ENCODE results near the gene AQP2. TPM values are rescaled to one million over a fixed set of nuclear protein-coding genes. Genes with fewer than 3 reads are reported as not detected.

Gene AQP2
- polyA plus RNA-seq, 10 donors: 0.05 to 0.11 TPM; not detected in 8

DNA sequence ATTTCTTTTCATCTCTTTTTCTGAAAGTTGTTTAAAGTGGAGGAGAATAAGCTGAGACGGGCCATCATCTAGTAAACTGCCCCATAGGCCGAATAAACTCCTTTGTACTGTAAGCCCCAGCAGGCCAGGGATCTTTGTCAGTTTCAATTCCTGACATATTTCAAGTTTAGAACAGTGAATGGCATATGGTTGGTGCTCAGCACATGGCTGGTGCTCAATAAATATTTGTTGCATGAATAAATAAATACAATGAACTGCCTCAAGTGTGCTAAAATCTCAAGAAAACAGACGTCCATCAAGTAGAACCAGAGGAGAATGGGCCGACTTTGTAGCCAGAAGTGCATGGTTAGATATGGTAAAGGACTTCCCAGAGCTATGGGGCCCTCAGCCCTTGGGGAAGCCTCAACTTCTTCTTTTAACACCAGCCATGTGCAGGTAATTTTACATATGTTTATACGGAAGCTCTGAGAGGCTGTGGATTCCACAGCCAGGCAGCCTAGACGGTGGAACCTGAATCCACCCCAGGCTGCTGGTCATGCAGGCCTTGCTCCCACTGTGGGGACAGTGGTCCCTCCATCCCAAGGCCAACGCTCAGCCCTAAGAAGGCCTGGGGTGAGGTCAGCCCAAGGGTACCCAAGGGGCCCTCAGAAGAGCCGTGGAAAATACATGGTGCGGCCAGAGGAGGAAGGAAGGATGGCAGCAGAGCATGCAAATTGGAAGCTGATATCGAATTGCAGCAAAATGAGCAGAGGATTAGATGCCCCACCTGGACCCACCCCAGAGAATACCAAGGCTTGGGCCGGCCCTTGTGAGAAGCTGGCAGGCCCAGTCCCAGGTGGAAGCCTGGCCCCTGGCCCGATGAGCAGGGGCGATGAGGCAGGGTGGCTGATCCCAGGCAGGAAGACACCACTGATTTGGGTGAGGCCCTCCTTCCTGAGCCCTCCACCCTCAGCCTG, 8.7 kb upstream of the AQP2 start:
- DNase-seq: no peak

DNA sequence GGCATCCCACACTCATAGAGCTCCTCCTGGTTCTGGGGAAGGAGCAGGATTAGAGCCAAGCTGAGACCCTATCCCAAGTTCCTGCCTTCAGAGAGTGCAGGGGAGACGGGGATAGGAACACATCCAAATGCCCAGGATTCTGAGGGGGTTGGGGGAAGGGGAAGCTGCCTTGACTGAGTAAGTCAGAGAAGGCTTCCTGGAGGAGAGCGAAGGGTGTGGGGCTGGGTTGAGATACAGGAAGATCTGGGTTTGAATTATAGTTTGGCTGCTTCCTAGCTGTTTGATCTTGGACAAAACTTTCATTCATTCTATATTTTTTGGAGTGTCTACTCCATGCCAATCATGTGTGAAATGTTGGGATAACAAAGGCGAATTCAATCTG, 8.0 kb upstream of the AQP2 start:
- no peak for DNase-seq

DNA sequence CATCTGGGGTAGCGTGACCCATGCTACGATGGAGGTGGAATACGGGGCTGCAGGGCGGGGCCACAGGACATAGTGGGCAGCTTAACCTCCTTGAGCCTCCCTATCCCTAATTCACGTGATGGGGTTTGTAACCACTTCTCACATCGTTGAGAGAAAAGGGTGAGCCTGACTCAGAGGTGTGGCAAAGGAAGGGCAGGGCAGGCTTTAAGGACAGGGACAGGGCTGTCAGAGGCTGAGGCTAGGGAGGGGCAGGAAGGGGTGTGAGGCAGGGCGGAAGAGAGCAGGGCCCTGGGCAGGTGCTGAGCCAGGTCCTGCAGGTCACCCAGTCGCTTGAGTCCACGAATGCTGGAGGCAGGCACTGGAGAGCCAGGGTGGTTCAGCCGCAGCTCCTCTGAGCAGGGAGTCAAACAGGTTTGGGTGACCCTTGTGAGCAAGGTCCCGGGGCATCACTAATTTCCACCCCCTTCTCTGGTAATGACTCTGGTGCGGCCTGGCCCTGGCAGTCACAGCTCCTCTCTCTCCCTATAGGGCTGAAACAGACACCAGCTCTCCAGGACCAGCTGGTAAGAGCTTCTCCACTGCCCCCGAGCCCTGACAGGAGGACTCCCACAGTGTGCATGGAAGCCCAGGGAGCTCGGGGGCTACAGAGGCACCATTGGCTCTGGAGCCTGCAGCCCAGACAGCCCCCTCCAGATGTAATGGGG, 7.5 kb upstream of the AQP2 start:
- DNase-seq: no peak

DNA sequence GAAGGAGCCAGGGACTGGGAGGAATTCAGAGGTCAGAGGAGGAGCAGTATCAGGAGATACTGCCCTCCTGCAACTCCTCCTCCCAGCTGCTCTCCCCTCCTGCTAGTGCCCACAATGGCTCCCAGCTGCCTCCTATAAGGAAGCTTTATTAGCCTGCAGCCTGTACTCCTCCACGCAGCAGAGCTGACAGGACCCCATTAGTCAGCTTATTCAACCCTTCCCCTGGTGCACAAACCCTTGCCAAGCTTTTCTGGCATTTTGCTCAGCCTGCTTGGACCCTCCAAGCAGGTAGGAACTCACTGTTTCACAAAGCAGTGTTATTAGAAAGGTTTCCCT, 6.9 kb upstream of the AQP2 start:
- no peak for DNase-seq

DNA sequence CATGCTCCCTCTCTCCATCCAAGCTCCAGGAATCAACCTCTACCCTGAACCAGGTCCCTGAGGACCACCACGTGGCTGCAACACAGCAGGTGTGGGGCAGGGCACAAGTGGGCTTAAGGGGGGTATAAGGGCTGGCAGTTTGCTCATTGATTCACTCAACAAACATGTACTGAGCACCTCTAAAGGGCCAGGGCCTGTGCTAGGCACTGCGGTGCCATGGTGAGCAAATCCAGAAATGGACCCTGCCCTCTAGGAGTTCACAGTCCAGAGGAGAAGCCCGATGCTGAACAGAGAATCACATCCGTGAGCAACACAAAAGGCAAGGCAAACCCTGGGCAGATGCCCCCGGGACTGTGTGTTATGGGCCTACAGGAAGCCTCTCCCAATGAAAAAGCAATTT, 6.5 kb upstream of the AQP2 start:
- DNase-seq: no peak

DNA sequence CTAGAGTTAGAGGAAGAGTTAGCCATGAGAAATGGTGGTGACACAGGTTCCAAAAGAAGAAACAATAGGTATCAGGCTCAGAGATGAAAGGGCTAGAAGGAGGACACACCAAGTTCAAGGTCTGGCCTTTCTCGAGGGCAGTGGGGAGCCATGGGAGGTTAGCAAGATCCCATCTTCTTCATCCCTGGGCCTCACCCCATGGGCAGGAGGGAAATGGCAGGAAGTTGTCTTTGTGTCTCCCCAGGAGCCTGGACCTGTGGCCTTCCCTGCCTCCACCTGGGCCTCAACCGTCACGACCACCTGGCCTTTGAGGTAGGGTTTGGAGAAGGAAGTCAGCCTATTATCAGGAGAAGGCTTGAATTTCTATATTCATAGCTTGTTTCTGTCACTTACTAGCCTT, 5.8 kb upstream of the AQP2 start:
- no peak for DNase-seq

DNA sequence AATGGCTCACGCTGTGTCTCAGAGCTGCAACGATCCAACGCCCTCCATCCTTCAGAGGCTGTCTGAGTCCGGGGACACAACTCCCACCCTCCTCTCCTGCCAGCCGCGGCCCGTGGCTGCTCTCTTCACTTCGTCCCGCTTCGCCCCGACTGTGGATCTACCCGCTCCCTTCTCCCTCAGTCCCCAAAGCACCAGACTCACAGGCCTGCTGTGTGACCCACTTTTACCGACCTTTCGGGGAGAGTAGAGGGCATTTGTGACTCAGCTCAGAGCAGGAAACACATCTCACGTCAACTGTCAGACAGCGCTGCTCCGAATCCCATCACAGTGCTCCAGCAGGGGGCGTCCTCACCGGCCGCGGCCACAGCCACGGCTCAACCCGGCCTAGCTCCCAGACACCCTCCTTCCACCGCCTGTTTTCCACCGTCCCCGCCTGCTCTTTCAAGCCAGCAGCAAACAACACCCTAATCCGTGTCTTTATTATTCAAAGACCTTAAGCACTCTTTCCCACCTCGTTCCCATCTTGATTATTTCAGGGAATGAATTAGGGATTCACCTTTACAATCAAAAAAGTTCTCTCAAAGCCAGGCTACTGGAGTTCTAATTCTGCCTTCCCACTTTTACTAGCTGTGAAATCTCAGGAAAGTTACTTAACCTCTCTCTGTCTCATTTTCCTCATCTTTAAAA, 5.0 kb upstream of the AQP2 start:
- peak; percentile 59 to 90 (median 84) for DNase-seq

DNA sequence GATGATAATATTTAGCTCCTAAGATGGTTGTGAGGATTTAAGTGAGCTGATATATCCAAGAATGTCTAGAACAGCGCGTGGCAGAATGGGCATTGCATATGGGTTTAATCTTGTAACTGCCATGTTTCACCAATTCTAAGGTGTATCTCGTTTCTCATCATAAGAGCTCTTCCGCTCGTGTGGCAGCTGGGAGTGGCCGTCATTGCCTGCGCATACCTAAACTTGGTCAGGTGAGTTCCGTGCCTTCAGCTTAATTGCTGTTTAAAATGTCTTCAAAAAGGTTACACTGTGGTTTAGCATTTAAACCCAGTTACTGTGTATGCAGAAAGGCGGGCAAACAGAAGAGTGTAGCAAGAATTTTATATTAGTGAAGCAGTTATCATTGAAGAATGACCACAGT, 4.5 kb upstream of the AQP2 start:
- no peak for DNase-seq

DNA sequence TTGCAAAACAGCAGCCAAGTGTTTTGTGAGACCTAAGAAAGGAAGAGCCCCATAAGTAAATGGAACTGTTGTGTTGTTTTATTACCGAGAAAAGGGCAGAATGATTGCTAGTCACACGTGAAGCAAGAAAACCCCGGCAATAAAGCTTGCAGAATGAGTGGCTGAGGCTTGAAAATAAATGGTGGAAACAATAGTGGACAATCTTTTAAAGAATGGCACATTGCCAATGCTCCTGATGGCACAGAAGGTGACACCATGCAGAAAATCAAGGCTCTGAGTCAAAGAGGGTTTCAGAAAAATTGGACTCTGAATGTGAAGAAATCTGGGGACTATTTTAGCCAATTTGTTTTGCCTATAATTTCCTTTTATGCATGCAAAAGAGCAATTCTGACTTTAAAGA, 4.0 kb upstream of the AQP2 start:
- no peak for DNase-seq

DNA sequence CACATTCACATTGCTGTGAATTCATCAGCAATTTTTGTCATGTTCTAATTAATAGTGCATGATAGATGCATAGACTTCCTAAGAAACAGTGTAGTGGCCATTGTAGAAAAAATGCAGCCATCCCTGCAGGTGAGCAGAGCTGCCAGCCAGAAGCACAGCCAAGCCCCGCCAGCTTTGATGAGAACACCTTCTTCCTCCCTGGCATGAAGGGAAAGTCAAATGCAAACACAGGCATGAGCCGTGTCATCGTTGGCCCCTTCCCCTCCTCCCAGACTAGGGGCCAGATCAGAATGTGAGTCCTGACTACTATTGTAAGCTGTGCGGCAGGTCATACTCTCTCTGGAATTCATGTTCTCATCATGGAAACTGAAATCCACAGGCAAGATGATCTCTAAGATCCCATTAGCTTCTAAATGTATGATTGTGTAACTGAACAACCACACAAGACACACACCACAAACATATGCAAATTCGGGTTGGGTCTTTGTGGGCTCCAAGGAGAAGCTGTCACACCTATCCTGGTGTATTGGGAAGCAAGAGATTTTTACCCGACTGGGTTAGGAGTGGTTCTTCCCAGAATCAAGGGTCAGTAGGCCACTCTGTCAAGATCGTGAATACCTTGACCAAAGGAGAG, 2.8 kb upstream of the AQP2 start:
- DNase-seq: no peak

DNA sequence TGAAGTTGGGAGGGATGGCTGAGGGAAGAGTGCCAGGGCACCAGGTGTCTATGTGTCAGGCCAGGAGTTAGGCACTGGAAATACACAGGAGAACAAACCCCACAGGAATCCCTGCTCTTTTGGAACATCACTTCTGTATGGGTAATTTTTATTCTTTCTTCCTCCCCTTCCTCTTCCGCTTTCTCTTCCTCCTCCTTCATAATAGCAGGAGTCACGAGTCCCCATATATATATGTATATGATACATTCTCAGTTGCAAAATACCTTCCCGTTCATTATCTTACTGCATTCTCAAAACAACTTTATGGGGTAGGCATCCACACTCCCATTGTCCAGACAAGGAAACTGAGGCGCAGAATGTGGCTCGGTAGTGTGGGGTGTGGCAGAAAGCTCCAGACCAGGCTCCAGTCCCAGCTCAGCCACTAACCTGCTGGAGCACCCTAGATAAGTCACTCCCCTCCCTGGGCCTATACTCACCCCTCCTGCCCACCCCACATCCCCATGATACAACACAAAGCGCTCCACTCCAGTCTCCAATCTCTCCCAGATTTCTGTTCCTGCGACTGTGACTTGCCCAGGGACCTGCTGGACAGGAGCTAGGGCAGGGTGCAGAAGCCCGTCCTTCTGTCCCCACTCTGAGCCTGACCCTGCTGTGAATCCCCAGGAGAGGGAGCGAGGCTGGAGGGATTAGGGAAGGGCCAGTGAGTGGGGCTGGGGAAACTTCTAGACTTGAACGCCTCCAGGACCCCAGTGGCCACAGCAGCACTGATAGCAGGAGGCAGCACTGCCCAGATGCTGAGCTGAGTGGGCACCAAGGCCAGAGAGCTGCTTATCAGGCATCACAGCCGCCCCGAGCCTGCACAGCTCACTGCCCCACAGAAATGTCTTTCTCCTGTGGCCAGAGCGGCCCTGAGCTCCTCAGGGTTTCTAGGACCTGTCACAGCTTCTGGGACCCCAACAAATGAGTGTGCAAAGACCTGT, 1.4 kb upstream of the AQP2 start:
- no peak for DNase-seq

DNA sequence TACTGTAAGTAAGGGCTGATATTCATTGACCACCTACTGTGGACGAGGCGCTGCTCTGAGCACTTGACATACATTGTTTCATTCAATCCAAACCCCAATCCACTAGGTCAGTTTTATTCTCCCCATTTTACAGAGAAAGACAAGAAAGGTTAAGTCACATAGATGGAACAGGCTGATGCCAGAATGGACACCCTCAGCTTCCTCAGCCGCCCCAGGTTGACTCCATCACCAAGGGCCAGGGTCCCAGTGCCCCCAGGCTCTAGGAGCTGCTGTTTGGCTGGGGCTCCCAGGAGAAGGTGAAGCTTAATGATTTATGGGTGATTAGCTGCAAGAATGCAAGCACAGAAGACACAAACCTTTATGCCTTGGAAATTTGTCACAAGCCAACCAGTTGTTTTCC, 671 bp upstream of the AQP2 start:
- no peak for DNase-seq

DNA sequence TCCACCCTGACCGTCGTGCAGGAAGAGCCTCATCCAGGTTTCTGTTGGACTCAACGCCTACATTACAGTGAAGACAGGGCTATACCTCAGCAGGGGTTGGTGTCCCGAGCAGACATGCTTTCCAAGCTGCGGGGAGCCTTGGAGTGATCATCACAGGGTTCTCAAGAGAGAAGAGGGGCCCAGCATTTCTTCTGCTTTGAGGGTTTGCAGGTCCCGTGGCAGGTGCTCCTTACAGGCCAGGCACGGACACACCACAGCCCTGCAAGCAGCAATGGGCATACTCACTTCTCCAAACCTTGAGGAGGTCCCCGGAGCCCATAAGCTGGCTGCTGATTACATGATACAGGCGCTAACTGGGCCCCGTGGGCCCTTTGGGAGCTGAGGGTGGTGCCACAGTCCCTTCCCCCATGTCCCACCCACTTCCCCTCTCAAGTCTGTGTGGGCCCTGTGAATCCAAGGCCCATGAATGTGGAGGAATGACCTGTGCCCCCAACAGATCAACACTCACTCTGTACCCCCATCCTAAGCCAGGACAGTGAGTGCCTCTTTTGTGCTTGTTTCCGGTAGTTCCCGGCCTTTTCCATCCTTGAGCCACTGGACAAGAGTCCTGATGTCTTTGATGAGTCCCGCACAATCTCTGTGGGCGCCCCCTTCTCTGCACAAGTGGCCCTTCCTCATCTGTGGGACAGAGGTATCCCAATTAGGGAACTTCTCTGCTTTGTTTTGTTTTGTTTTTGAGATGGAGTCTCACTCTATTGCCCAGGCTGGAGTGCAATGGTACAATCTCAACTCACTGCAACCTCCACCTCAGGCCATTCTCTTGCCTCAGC, 1.1 kb downstream of the AQP2 start:
- no peak for DNase-seq

DNA sequence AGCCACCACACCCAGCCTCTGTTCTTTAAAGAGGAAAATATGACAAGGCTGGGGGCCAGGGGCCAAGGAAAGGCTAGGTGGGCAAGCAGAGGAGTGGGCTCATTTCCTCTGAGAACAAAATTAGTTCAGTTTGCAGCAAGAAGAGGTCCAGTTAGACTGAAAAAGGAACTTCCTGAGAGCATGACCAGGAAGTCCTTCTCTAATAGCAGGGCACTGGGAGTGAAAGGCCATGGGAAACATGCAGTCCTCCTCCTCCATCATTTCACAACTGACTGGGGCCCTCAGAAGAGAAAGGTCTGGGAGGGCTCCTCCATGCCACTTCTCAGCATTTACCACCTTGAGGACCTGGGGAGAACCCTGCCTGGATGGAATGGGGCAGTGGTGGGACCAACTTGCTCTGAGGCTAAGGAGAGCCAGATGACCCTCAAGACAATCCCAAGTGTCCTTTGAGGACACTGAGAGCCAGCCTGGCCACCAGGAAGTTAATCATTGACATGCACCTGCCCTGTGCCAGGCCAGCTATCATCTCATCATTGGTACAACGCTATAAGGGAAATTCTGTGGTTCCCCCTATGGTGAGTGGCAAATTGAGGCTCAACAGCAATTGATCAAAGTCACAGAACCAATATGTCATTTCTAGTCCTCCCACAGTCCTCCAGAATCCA, 2.0 kb downstream of the AQP2 start:
- DNase-seq: no peak

DNA sequence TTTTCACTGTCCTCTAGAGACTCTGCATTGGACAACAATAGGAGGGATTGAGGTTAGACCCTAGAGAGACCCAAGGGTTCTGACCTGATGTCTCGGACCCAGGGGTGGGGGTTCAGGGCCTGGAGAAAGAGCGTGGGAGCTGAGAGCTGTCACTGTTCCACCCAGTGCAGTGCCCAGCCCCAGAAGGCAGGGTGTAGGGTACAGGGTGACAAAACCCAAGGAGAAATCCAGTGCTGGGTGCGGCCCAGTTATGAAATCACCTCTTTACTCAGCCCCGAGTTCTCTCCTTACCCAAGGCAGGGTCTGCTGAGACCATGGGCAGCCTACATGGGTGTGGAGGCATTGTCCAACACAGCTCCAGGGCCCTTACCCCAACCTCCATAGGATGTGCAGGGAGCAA, 2.6 kb downstream of the AQP2 start:
- DNase-seq: no peak

DNA sequence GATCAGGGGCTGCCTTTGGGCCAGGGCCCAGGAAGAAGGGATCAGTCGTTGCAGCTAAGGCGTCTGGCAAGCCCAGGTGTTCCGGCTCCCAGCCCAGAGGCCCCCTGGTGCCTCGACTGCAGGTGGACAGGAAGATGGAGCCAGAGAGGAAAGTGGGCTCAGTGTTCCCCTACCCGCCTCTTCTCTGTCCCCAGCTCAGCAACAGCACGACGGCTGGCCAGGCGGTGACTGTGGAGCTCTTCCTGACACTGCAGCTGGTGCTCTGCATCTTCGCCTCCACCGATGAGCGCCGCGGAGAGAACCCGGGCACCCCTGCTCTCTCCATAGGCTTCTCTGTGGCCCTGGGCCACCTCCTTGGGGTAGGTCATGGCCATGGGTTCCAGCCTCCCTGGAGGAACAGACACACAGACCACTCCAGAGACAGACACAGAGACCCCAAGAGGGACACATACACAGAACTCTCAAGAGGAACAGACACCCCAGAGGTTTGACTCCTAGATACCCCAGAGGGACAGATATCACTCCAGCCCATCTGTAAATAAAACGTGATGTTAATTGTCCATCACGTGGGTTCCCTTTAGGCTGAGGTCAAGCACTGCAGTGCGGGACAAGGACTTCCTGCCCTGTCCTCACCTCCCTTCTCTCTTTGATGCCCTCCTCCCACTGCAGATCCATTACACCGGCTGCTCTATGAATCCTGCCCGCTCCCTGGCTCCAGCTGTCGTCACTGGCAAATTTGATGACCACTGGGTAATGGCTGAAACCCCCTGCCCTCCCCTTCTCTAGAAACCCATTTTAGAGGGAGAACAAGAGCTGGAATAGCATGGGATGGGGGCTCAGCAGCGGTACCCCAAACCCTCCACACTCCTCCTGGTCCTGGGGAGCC, 3.7 kb downstream of the AQP2 start:
- DNase-seq: no peak

DNA sequence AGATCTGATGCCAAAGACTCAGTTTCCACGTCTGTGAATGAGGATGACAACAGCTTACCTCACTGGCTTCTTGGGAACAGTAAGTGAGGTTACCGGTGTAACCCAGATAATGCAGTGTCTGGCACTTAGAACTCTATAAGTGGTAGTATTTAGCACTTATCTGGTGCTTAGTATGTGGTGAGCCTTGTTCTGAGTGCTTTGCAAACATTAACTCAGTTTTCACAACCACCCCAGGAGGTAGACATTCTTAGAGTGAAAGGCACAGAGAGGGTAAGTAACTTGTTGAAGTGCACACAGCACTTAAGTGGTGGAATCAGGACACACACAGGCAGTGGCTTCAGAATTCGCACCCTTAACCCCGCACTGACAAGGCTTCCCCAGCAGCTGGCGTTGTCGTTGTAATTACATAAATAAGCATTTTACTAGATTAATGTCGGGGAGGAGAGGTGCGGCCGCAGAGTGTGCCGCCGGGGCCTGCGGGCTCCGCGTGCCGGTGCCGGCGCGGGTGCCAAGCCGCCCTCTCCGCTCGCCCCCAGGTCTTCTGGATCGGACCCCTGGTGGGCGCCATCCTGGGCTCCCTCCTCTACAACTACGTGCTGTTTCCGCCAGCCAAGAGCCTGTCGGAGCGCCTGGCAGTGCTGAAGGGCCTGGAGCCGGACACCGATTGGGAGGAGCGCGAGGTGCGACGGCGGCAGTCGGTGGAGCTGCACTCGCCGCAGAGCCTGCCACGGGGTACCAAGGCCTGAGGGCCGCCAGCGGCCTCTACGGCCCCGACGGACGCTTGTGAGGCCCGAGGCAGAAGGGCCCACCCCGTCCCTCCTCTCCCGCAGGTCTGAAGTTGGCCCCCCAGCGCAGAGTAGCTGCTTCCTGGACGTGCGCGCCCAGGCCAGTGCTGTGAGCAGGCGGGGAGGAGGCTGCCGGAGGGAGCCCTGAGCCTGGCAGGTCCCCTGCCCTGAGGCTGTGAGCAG, 4.6 kb downstream of the AQP2 start:
- no peak for DNase-seq

Data from muscle of back (tissue), 11 donors.